ENCODE results near the gene DCUN1D4.

The DCUN1D4 gene

GRCh38 chr4:51958199-51958968, 115.4 kb downstream of the DCUN1D4 start:
- Histone ChIP-seq H3K9ac (ENCODE audit: low read depth in 1 of 2, low read length in 2 of 2) (no peak overlapping the region), H3K4me1 (ENCODE audit: control insufficient read depth in 1 of 2, insufficient read depth in 2 of 2, low read length in 2 of 2) (no peaks in the 10 kb centered on the region), H3K9me3 (ENCODE audit: control insufficient read depth in 1 of 2, low read length in 2 of 2) (no peaks in the 10 kb centered on the region), H3K4me3 (ENCODE audit: low read depth in 1 of 2, low read length in 2 of 2) (no peak overlapping the region), H3K27me3 (ENCODE audit: control insufficient read depth in 1 of 2, insufficient read depth in 2 of 2, low read length in 2 of 2) (no peaks in the 10 kb centered on the region), H3K36me3 (ENCODE audit: control insufficient read depth in 1 of 2, insufficient read depth in 2 of 2, low read length in 2 of 2) (no peaks in the 10 kb centered on the region), H3K27ac (ENCODE audit: low read depth, low read length) (no peak overlapping the region)

GRCh38 chr4:51960486-51960885, 117.5 kb downstream of the DCUN1D4 start:
- Histone ChIP-seq H3K4me1 (ENCODE audit: control insufficient read depth in 1 of 2, insufficient read depth in 2 of 2, low read length in 2 of 2) (no peaks in the 10 kb centered on the region), H3K4me3 (ENCODE audit: low read depth in 1 of 2, low read length in 2 of 2) (peak overlapping the region in 1 of 2 donors; percentile 15), H3K9ac (ENCODE audit: low read depth in 1 of 2, low read length in 2 of 2) (no peak overlapping the region), H3K27me3 (ENCODE audit: control insufficient read depth in 1 of 2, insufficient read depth in 2 of 2, low read length in 2 of 2) (no peaks in the 10 kb centered on the region), H3K36me3 (ENCODE audit: control insufficient read depth in 1 of 2, insufficient read depth in 2 of 2, low read length in 2 of 2) (no peaks in the 10 kb centered on the region), H3K9me3 (ENCODE audit: control insufficient read depth in 1 of 2, low read length in 2 of 2) (no peaks in the 10 kb centered on the region), H3K27ac (ENCODE audit: low read depth, low read length) (no peak overlapping the region)

GRCh38 chr4:51963841-51964517, 121.0 kb downstream of the DCUN1D4 start:
- Histone ChIP-seq H3K27ac (ENCODE audit: low read depth, low read length) (no peak overlapping the region), H3K36me3 (ENCODE audit: control insufficient read depth in 1 of 2, insufficient read depth in 2 of 2, low read length in 2 of 2) (no peaks in the 10 kb centered on the region), H3K27me3 (ENCODE audit: control insufficient read depth in 1 of 2, insufficient read depth in 2 of 2, low read length in 2 of 2) (no peaks in the 10 kb centered on the region), H3K4me1 (ENCODE audit: control insufficient read depth in 1 of 2, insufficient read depth in 2 of 2, low read length in 2 of 2) (no peaks in the 10 kb centered on the region), H3K9me3 (ENCODE audit: control insufficient read depth in 1 of 2, low read length in 2 of 2) (no peaks in the 10 kb centered on the region), H3K4me3 (ENCODE audit: low read depth in 1 of 2, low read length in 2 of 2) (no peak overlapping the region), H3K9ac (ENCODE audit: low read depth in 1 of 2, low read length in 2 of 2) (no peak overlapping the region)

- no peak overlapping the region for H3K9ac ChIP-seq (ENCODE audit: low read depth in 1 of 2, low read length in 2 of 2)
- H3K9me3 ChIP-seq (ENCODE audit: control insufficient read depth in 1 of 2, low read length in 2 of 2): no peaks in the 10 kb centered on the region
- H3K27me3 ChIP-seq (ENCODE audit: control insufficient read depth in 1 of 2, insufficient read depth in 2 of 2, low read length in 2 of 2): no peaks in the 10 kb centered on the region
- no peaks in the 10 kb centered on the region for H3K4me1 ChIP-seq (ENCODE audit: control insufficient read depth in 1 of 2, insufficient read depth in 2 of 2, low read length in 2 of 2)
- H3K27ac ChIP-seq (ENCODE audit: low read depth, low read length): no peak overlapping the region
- no peak overlapping the region for H3K4me3 ChIP-seq (ENCODE audit: low read depth in 1 of 2, low read length in 2 of 2)
- H3K36me3 ChIP-seq (ENCODE audit: control insufficient read depth in 1 of 2, insufficient read depth in 2 of 2, low read length in 2 of 2): no peaks in the 10 kb centered on the region
These were observed 122.9 kb downstream of the DCUN1D4 start for GRCh38 chr4:51965862-51966261.
